ENCODE results near the gene DNAJC19.

Gene DNAJC19

DNA sequence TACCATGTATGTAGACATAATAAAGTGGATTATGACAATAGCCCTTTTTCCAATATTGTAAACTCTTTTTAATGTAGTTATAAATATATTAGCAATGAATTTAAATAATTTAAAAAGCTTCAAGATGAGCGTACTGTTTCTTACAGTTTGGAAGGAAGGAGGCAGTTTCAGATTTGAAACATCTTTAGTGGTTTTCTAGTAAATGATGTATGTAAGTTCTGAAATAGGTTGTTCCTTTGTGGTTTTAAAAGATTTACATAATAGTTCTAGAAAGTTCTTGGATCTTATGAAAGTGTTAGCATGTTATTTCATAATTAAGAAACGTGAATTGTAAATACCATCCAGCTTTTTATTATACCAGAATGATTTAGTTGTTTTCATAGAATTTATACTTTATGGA lies 16.0 kb downstream of the DNAJC19 start:
- H3K27me3 ChIP-seq (ENCODE audit: insufficient read depth, low read length) = no peaks in the 10 kb centered on the region
- no peak overlapping the region for H3K4me3 ChIP-seq (ENCODE audit: low read depth, low read length, poor library complexity, severe bottlenecking)
- H3K9me2 ChIP-seq (ENCODE audit: low read depth, low read length) = no peaks in the 10 kb centered on the region
- TF ChIP-seq CTCF (IDR thresholded peaks at IDR 0.05; ENCODE audit: low read length) (no peak), EZH2 (IDR thresholded peaks at IDR 0.05; ENCODE audit: borderline replicate concordance, low read length) (no peak)
- no peaks in the 10 kb centered on the region for H4K20me1 ChIP-seq (ENCODE audit: insufficient read depth, low read length)
- H3K4me1 ChIP-seq (ENCODE audit: insufficient read depth, low read length, severe bottlenecking) = no peaks in the 10 kb centered on the region
- no peaks in the 10 kb centered on the region for H3K9me3 ChIP-seq (ENCODE audit: low read length)
- H3K27ac ChIP-seq (ENCODE audit: low read depth, low read length, poor library complexity, severe bottlenecking) = no peak overlapping the region
- no peak overlapping the region for H3K9ac ChIP-seq (ENCODE audit: low read length)
- no peaks in the 10 kb centered on the region for H3K79me2 ChIP-seq (ENCODE audit: insufficient read depth, low read length)
- H3K4me2 ChIP-seq (ENCODE audit: low read length) = no peak overlapping the region
- no peak overlapping the region for H2AFZ ChIP-seq (ENCODE audit: low read length)
- 0 out of 2 replicates have a peak, but pooled peaks cover 4% of the 10 kb centered on the region for H3F3A ChIP-seq (ENCODE audit: insufficient read depth, low read length)
- peaks cover 93% of the 10 kb centered on the region for H3K36me3 ChIP-seq (ENCODE audit: insufficient read depth, low read length)

DNA sequence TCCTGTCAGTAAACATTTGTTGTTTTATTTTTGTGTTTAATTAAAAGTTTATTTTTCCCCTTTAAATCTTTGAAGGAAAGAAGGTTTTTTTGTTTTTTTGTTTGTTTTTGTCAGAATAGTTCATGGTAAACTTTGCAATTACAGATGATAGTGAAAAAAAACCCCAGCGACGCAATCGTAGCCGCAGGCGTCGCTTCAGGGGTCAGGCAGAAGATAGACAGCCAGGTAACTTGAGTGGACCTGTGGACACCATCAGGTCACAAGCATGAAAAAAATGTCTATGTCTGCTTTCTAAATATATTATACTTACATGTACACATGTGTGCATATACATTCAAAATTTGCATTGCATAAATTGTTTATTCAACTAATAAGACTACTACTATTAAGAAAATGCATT lies 18.6 kb downstream of the DNAJC19 start:
- H3K36me3 ChIP-seq (ENCODE audit: insufficient read depth, low read length) = peaks cover 93% of the 10 kb centered on the region
- no peak overlapping the region for H3K4me3 ChIP-seq (ENCODE audit: low read depth, low read length, poor library complexity, severe bottlenecking)
- H3F3A ChIP-seq (ENCODE audit: insufficient read depth, low read length) = peaks cover 4% of the 10 kb centered on the region; the same call in 1 of the 2 replicates
- TF ChIP-seq CTCF (IDR thresholded peaks at IDR 0.05; ENCODE audit: low read length) (no peak), EZH2 (IDR thresholded peaks at IDR 0.05; ENCODE audit: borderline replicate concordance, low read length) (no peak)
- H3K79me2 ChIP-seq (ENCODE audit: insufficient read depth, low read length) = no peaks in the 10 kb centered on the region
- no peak overlapping the region for H3K9ac ChIP-seq (ENCODE audit: low read length)
- no peak overlapping the region for H2AFZ ChIP-seq (ENCODE audit: low read length)
- H3K27ac ChIP-seq (ENCODE audit: low read depth, low read length, poor library complexity, severe bottlenecking) = no peak overlapping the region
- no peak overlapping the region for H3K4me2 ChIP-seq (ENCODE audit: low read length)
- H3K9me3 ChIP-seq (ENCODE audit: low read length) = no peaks in the 10 kb centered on the region
- H4K20me1 ChIP-seq (ENCODE audit: insufficient read depth, low read length) = no peaks in the 10 kb centered on the region; the same call in 1 of the 2 replicates
- no peaks in the 10 kb centered on the region for H3K9me2 ChIP-seq (ENCODE audit: low read depth, low read length)
- no peaks in the 10 kb centered on the region for H3K27me3 ChIP-seq (ENCODE audit: insufficient read depth, low read length)
- no peaks in the 10 kb centered on the region for H3K4me1 ChIP-seq (ENCODE audit: insufficient read depth, low read length, severe bottlenecking)

GRCh38 chr3:180962530-180962929 lies 27.0 kb downstream of the DNAJC19 start:
- Histone ChIP-seq H2AFZ (ENCODE audit: low read length) (no peak overlapping the region), H4K20me1 (ENCODE audit: insufficient read depth, low read length) (peaks cover 6% of the 10 kb centered on the region), H3K27me3 (ENCODE audit: insufficient read depth, low read length) (no peaks in the 10 kb centered on the region), H3K9me3 (ENCODE audit: low read length) (no peaks in the 10 kb centered on the region), H3F3A (ENCODE audit: insufficient read depth, low read length) (no peaks in the 10 kb centered on the region; the same call in 1 of the 2 replicates), H3K27ac (ENCODE audit: low read depth, low read length, poor library complexity, severe bottlenecking) (no peak overlapping the region), H3K9ac (ENCODE audit: low read length) (no peak overlapping the region), H3K9me2 (ENCODE audit: low read depth, low read length) (no peaks in the 10 kb centered on the region), H3K36me3 (ENCODE audit: insufficient read depth, low read length) (peaks cover 98% of the 10 kb centered on the region), H3K4me1 (ENCODE audit: insufficient read depth, low read length, severe bottlenecking) (no peaks in the 10 kb centered on the region), H3K4me3 (ENCODE audit: low read depth, low read length, poor library complexity, severe bottlenecking) (no peak overlapping the region), H3K4me2 (ENCODE audit: low read length) (no peak overlapping the region), H3K79me2 (ENCODE audit: insufficient read depth, low read length) (no peaks in the 10 kb centered on the region)
- no peak for TF ChIP-seq CTCF (IDR thresholded peaks at IDR 0.05; ENCODE audit: low read length)
- no peak for TF ChIP-seq EZH2 (IDR thresholded peaks at IDR 0.05; ENCODE audit: borderline replicate concordance, low read length)

All from OCI-LY1 (cell line).